Measurements from ENCODE around the gene ZNF70.

The ZNF70 gene

DNA sequence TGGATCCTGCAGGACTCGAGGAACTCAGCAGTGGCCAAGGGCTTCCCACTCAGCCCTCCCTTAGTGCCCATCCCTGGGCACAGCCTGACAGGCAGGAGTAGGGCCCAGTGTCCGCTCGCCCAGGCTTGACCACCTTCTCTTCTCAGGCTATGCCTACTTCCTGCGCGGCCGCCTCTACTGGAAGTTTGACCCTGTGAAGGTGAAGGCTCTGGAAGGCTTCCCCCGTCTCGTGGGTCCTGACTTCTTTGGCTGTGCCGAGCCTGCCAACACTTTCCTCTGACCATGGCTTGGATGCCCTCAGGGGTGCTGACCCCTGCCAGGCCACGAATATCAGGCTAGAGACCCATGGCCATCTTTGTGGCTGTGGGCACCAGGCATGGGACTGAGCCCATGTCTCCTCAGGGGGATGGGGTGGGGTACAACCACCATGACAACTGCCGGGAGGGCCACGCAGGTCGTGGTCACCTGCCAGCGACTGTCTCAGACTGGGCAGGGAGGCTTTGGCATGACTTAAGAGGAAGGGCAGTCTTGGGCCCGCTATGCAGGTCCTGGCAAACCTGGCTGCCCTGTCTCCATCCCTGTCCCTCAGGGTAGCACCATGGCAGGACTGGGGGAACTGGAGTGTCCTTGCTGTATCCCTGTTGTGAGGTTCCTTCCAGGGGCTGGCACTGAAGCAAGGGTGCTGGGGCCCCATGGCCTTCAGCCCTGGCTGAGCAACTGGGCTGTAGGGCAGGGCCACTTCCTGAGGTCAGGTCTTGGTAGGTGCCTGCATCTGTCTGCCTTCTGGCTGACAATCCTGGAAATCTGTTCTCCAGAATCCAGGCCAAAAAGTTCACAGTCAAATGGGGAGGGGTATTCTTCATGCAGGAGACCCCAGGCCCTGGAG lies 32.6 kb upstream of the ZNF70 start:
- TF ChIP-seq, protein P1, sequence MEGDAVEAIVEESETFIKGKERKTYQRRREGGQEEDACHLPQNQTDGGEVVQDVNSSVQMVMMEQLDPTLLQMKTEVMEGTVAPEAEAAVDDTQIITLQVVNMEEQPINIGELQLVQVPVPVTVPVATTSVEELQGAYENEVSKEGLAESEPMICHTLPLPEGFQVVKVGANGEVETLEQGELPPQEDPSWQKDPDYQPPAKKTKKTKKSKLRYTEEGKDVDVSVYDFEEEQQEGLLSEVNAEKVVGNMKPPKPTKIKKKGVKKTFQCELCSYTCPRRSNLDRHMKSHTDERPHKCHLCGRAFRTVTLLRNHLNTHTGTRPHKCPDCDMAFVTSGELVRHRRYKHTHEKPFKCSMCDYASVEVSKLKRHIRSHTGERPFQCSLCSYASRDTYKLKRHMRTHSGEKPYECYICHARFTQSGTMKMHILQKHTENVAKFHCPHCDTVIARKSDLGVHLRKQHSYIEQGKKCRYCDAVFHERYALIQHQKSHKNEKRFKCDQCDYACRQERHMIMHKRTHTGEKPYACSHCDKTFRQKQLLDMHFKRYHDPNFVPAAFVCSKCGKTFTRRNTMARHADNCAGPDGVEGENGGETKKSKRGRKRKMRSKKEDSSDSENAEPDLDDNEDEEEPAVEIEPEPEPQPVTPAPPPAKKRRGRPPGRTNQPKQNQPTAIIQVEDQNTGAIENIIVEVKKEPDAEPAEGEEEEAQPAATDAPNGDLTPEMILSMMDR (IDR thresholded peaks at IDR 0.05; ENCODE audit: low read depth, low read length) = no peak
- H3K4me3 ChIP-seq (ENCODE audit: low read depth, low read length) = no peak overlapping the region

DNA sequence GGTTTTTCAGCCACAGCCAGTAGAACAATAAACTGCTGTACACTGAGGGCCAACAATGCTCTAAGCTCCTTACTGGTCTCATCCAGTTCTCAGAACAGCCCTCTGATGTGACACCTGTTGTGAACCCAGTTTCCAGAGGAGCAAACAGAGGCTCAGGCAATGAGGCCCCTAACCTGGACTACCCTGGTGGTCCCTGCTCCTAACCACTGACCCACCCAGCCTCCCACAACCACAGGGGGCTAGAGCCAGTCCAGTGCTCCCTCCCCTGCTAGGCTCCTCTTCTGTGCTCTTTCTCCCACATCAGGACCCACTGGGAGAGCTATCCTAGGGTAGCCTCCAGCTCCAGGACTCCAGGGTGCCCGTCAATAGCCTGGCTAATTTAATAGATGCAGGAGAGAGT lies 31.8 kb upstream of the ZNF70 start:
- H3K4me3 ChIP-seq (ENCODE audit: low read depth, low read length) = no peak overlapping the region
- TF ChIP-seq, protein P1 (IDR thresholded peaks at IDR 0.05; ENCODE audit: low read depth, low read length) = no peak

DNA sequence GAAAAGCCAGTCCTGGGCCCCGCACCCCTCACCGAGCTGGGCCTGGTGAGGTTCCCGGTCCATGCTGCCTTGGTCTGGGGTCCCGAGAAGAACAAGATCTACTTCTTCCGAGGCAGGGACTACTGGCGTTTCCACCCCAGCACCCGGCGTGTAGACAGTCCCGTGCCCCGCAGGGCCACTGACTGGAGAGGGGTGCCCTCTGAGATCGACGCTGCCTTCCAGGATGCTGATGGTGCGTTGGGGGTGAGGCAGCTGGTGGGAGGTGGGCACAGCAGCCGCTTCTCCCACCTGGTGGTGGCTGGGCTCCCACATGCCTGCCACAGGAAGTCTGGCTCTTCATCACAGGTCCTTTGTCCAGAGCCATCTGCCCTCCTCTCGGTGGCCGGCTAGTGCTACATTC lies 31.3 kb upstream of the ZNF70 start:
- TF ChIP-seq, protein P1 (IDR thresholded peaks at IDR 0.05; ENCODE audit: low read depth, low read length) = no peak
- H3K4me3 ChIP-seq (ENCODE audit: low read depth, low read length) = no peak overlapping the region

DNA sequence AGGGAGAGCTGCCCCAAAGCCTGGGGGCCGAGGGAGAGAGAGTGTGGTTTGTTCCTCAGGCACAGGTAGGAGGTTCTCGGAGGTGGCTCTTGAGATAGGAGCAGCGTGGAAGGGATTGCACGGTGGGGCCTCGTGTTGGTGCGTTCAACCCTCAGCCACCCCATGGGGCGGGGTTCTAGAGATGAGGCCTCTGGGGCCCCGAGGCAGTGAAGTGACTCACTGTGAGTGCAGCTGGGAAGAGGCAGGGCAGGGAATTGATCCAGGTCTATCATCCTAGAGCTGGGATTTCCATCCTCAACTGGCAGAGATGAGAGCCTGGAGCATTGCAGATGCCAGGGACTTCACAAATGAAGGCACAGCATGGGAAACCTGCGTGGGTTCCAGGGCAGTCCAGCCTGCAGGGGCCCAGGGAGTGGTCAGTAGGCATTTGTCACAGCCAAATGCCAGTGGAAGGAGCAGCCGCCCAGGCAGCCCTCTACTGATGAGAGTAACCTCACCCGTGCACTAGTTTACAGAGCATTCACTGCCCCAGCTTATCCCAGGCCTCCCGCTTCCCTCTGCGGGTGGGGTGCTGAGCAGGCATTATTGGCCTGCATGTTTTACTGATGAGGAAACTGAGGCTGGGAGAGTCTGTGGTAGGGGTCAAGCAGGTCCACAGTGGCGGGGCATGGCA lies 30.7 kb upstream of the ZNF70 start:
- H3K4me3 ChIP-seq (ENCODE audit: low read depth, low read length) = no peak overlapping the region
- TF ChIP-seq, protein P1 (IDR thresholded peaks at IDR 0.05; ENCODE audit: low read depth, low read length) = no peak

DNA sequence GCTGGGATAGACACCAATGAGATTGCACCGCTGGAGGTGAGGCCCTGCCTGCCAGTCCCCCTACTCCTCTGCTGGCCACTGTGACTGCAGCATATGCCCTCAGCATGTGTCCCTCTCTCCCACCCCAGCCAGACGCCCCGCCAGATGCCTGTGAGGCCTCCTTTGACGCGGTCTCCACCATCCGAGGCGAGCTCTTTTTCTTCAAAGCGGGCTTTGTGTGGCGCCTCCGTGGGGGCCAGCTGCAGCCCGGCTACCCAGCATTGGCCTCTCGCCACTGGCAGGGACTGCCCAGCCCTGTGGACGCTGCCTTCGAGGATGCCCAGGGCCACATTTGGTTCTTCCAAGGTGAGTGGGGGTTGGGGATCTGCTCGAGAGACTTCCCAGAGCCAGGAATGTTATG lies 30.2 kb upstream of the ZNF70 start:
- H3K4me3 ChIP-seq (ENCODE audit: low read depth, low read length) = no peak overlapping the region
- TF ChIP-seq, protein P1 (IDR thresholded peaks at IDR 0.05; ENCODE audit: low read depth, low read length) = no peak

DNA sequence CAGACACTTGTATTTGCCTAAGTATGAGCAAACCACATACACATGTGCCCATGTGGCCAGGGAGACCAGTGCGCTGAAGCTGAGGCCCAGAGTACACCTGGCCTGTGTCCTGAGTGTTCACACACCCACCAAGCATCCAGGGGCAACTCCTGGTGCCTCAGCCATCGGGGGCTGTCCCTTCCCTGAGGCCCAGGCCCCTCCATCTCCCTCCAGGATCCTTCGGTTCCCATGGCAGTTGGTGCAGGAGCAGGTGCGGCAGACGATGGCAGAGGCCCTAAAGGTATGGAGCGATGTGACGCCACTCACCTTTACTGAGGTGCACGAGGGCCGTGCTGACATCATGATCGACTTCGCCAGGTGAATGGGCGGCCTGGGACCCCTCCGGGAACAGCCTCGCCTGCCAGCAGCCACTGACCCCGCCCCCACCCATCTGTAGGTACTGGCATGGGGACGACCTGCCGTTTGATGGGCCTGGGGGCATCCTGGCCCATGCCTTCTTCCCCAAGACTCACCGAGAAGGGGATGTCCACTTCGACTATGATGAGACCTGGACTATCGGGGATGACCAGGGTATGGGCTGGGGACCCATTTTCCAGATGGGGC lies 29.3 kb upstream of the ZNF70 start:
- TF ChIP-seq, protein P1 (IDR thresholded peaks at IDR 0.05; ENCODE audit: low read depth, low read length) = no peak
- H3K4me3 ChIP-seq (ENCODE audit: low read depth, low read length) = no peak overlapping the region

DNA sequence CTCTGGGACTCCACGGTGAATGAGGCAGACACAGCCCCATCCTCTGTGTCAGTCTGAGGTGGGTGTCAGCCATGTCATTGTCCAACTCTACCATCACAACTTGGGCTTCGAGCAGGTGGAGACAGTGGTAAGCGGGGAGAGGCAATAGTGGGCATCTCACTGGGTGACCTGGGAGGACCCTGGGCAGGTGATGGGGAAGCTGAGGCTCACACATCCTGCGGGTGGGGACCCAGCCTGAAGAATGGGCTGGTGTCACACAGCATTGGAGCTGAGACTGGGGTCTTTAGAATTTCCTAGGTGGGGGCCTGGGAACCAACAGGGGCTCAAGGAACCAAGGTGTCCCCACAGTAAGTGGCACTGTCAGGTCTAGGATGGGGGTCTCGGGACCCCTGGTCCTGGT lies 28.8 kb upstream of the ZNF70 start:
- TF ChIP-seq, protein P1 (IDR thresholded peaks at IDR 0.05; ENCODE audit: low read depth, low read length) = no peak
- H3K4me3 ChIP-seq (ENCODE audit: low read depth, low read length) = no peak overlapping the region
